Left forelimb (tissue), 1 donor: Measurements from ENCODE around the gene PMM2.
"Not testable (repeated sequence)": the region's sequence is repeated elsewhere in the genome, so short reads cannot be mapped to it uniquely, and the experiment has no call there.

Source experiments
- DNase-seq: peaks from one replicate; pipeline ENCODE4 v3.0.0-alpha.2; 2018; ENCODE audit warnings: low spot score

Gene PMM2

GRCh38 chr16:8818504-8819270, 21.0 kb downstream of the PMM2 start:
- DNase-seq = no peak

- no peak for DNase-seq
Measured at GRCh38 chr16:8819411-8820034, 21.9 kb downstream of the PMM2 start.

GRCh38 chr16:8822403-8822802, 24.8 kb downstream of the PMM2 start:
- DNase-seq = no peak

DNA sequence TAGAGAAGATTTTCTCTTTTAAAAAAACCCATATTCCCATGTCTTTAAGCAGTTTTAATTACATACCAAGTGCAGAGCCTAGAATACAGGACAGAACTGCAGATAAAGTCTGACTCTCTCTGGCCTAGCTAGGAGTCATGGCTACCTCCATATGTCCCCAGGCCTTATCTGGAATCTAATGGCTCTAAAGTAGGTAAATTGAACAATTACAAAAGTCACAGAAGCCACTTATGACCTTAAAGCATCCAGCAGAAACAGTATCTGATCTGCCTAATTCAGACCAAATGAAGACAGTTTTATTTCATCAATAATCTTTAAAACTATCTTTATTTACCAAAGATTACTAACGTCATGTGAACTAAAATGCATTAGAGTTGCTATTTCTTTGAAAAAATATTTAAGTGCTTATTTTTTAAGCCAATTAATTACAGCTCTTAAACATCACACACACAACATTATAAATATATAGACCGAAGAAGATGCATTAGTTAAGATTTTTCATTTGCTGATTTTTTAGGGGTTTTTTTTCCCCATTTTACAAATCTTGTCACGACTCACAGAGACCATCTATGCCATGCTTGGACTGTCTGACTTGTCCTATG, 28.7 kb downstream of the PMM2 start:
- no peak for DNase-seq

DNA sequence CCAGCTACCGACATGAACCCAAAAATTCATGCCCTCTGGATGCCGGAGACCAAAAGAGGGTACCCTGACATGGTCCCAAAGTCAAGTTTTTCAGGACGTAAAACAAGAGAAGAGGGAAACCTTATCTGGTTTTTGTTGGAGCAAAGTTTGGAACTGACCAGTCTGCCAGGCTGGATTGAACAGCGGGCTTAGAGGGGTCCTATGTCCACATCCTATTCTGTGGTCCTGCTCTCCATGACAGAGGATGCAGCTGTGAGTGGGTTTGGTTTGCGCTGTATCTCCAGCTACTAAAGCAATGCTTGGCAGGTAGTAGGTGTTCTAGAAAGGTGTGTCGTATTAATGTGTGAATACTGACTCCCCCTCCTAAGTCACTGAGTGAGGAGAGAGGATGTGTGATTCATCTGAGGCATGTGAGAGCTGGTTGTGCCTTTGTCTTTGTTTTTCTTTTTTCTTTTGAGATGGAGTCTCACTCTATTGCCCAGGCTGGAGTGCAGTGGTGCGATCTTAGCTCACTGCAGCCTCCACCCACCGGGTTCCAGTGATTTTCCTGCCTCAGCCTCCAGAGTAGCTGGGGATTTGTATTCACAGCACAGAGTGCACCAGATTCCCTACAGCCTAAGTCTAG, 31.0 kb downstream of the PMM2 start:
- no peak for DNase-seq

GRCh38 chr16:8831450-8831849, 33.8 kb downstream of the PMM2 start:
- DNase-seq = no peak

- DNase-seq = no peak
Measured at GRCh38 chr16:8831871-8832716, 34.5 kb downstream of the PMM2 start.

- DNase-seq = no peak
Measured at GRCh38 chr16:8832717-8833105, 35.1 kb downstream of the PMM2 start.

DNA sequence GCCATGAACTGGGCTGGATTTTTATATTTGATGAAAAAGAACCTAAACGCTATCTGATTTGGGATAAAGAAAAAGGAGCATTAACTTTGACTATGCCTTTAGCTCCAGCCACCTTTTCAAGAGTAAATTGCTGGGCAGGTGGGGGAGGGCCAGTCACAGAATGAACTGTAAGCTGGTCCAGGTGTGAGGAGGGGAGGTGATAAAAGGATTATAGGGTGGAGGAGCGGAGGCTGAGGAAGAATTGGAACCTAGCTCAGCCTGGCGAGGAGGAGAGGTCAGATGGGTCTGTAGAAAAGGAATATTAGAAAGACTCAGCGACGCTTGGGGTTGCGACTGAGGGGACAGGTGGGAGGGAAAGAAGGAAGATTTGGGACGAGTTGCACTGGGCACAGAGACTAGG, 39.2 kb downstream of the PMM2 start:
- not testable (repeated sequence) for DNase-seq

DNA sequence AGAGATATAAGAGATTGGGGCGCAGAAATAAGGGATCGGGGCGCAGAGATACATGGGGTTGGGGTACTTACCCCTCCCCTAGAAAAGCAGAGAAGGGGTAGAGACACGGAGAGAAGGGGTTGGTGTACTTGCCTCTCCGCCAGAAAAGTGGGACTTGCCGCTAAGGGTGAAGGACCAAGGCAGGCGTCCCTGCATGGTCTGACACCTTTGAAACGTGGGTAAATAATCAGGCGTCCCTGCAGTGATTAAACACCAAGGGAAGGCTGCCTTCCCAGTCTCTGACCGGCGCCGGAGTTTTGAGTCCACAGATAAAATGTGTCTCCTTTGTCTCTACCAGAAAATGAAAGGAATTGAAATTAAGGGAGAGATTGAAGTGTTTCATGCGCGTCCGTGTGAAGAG, 40.0 kb downstream of the PMM2 start:
- DNase-seq = not testable (repeated sequence)

- DNase-seq = not testable (repeated sequence)
Measured at GRCh38 chr16:8842016-8842415, 44.4 kb downstream of the PMM2 start.

GRCh38 chr16:8843296-8843695, 45.7 kb downstream of the PMM2 start:
- not testable (repeated sequence) for DNase-seq

DNA sequence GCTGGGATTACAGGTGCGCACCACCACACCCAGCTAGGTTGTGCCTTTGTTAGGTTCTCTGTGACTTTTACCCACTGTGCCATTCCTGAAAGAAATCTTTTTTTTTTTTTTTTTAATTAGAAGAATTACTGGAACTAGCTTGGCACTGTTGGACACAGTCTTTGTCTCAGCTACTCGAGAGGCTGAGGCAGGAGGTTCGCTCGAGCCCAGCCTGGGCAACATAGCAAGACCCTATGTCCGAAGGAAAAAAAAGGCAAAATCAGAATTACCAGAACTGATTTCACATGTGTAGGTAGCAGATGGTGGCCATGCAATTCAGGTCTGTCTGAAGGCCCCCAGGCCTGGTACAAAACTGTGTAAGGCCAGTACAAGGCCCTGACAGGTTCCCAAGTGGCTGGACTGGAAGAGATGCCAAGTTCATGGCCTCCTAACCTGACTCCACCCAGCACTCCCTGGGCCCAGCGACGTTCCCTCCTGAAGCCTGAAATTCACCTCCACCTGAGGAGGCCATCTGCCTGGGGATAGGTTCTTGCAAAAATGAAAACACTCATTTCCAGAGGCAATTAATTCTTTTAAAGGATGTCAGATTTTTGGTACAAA, 48.2 kb downstream of the PMM2 start:
- DNase-seq = peak; percentile 60

GRCh38 chr16:8846401-8846932, 48.8 kb downstream of the PMM2 start:
- DNase-seq = no peak

DNA sequence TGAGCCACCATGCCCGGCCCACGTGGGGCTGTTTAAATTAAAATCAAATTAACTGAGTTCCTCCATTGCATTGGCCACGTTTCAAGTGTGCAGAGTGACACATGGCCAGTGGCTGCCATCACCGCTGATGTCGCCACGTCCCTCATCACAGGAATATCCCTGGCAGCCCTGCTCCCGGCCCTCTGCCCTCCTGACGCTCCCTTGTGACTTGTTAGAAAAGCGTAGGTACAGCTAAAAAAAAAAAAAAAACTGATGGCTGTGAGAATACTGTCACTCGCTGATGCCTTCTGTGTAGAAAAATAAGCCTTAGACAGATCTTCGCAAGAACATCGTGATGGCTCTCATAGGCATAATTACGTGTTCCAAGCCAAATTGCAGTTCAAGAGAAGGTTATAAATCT, 49.5 kb downstream of the PMM2 start:
- DNase-seq = no peak

GRCh38 chr16:8847623-8848022, 50.0 kb downstream of the PMM2 start:
- no peak for DNase-seq

DNA sequence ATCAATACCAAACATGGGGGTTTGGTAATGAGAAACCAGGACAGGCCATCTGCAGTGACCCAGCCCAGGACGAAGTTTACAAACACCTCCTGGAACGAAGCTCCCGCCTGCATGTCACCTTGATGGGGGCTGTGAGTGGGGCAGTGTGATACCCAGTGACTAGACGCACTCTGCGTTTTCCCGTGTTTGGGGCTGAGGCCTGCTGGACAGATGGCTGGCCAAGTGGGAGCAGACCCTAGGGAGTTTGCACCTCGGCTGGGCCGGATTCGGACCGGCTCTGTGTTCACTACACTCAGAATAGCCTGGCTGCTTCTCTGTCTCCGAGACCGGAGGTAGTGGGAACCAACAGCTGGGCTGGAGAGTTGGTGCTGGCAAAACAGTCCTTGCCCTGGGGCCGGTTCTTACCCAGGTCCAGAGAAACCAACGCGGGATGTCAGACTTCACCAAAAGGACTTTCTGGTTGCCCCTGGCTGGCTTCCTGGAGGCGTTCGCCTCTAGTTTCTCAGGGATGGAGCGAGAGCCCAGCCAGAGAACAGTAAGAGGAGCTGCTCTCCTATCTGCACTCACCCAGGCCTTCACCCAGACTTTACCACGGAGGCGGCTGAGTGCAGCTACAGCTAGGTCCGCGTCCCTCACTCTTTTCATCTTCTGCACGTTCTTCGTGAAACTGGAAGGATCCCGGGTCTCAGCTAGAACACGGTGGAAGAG, 50.7 kb downstream of the PMM2 start:
- DNase-seq = no peak

- DNase-seq = no peak
Measured at GRCh38 chr16:8848939-8849391, 51.3 kb downstream of the PMM2 start.

- DNase-seq = no peak
Measured at GRCh38 chr16:8849411-8850011, 51.9 kb downstream of the PMM2 start.

DNA sequence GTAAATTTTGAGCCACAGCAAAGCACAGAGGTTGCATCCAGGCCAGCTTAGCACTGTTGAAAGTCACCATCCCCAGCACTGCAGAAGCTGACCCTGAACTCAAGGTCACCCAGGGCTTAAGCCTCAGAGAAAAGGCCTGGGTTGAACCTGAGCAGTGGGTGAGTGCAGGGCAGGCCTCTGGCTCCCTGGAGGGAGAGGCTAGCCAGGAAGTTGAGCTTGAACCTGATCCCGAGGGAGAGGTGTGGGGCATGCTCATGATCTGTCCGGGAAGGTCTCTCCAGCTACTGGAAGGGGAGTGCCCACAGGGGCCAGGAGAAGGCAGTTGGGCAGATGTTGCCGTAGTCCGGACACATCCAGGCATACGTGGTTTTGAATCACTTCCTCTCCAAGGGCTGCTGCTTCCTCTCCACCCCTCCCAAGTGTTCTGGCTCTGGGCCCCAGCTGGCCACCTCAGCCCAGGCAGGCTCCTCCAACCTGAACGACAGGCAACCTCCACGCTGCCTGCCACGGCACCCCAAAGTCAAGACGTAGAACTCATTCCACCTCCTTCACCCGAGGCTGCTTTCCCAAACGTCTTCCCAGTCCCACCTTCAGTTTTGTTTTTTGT, 52.7 kb downstream of the PMM2 start:
- no peak for DNase-seq
